RPMI8226 (cell line): ENCODE results near the gene S100B.

ENCODE experiments used
- DNase-seq: peaks from one replicate; pipeline ENCODE4 v3.0.0-alpha.2; 2015

The S100B gene

DNA sequence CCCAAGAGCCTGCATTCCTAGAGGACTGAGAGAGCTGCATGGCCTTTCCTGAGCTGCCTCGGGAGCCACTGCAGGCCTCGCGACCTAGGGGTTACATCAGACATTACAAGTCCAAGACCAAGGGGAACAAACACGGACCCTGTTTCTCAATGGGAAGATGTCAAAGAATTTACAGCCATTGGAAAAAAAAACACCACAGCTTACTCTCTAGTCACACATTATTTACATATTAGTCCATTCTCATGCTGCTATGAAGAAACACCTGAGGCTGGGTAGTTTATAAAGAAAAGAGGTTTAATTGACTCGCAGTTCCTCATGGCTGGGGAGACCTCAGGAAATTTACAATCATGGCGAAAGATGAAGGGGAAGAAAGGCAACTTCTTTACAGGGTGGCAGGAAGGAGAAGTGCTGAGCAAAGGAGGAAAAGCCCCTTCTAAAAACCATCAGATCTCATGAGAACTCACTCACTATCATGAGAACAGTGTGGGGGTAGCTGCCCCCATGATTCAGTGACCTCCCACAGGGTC, 22.2 kb upstream of the S100B start:
- no peak for DNase-seq

DNA sequence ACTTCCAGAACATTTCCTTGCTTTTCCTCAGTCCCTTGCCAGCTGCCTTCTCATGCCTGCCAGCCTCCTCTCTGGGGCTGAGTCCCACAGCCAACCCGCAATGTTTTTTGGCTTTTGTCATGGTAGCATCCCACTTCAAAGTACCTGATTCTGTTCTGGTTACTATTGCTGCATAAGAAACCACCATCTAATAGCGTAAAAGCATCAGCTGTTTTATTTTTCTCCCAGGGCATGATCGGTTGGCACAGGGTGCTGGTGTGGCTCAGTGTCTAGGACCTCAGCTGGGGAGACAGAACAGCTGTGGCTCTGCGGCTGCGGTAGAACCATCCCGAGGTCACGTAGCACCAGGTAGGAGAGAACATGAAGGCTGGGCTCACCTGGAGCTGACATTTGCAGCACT, 21.7 kb upstream of the S100B start:
- DNase-seq = no peak

DNA sequence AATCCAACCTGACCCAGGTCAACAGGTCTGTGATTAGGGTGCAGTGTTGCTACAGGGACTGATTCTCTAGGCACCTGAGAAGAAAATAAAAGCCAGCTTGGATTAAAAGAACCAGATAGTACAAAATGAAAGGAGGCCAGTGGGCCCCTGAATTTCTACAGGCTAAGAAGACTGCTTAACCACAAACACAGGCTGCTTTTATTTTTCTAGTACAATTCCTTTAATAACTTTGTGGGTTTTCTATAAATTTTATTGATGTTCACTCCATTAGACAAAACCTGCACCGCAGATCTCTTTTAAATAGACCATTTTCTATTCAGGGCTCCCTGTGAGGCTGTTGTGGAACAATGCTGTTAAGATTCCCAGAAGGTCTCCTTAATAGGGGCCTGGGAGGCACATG, 20.9 kb upstream of the S100B start:
- DNase-seq = no peak

DNA sequence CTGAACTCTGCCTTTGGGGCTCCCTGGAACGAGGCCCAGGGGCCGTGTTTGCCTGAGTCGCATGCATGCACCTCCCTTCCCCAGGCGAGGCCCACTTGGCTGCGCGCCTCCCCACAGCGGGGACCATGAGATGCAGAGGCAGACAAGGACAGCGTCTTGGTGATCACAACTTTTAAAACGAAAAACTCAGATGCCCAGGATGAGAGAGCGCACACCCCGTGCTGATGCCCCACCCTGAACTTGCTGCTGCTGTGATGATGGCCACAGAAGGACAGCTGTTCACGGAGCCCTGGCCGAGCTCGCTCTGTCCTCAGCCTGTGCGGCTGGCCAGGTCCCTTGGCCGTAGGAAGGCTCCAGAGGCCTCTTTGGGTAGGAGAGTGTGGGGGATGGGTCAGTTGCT, 19.2 kb upstream of the S100B start:
- DNase-seq = no peak

DNA sequence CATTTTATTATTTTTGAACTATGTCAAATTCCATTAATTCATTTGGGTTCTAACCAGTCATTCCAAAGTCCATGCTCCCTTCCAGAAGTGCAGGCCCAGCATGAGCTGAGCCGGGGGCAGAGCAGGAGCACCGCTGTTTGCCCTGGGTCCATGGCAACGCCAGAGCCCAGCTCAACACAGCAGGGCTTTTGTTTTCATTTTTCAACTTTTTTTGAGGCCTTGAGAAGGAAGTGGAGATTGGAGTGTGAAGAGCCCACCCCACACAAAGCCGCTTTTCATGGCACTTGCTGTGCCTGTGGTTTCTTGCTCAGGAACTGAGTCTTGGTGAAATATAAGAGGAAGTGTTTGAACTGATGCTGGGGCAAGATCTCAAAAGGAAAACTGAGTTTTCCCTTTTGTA, 17.3 kb upstream of the S100B start:
- DNase-seq = no peak

DNA sequence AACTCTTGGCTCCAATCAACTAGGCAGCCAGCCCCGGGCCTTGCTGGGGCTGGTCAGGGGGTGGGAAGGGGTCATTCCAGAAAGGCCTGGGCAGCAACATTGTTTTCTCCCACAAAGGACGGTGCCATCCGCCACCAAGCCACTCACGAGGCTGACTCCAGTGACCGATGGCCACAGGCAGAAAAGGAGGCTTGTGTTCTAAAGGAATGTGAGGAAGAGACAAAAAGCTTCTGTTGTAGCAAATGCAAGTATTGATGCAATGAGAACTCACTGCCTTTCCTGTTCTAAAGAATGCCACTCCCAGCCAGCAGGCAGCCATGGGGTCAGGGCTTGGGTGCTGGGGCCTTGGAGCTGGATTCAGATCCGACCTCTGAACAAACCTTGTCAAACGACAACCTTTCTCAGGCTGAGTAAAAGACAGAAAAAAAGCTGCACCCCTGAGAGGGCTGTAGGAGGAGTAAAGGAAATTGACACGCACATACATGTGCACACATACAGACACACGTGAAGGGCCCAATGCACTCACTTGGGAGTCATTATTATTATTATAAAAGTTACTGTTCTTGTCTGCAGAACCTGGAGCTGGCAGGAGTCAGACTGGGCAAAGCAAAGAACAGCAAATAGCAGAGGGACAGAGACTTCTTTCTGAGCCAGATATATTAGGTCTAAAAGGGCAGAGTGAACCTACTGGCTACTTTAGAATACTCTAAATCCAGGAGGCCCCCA, 16.7 kb upstream of the S100B start:
- no peak for DNase-seq

DNA sequence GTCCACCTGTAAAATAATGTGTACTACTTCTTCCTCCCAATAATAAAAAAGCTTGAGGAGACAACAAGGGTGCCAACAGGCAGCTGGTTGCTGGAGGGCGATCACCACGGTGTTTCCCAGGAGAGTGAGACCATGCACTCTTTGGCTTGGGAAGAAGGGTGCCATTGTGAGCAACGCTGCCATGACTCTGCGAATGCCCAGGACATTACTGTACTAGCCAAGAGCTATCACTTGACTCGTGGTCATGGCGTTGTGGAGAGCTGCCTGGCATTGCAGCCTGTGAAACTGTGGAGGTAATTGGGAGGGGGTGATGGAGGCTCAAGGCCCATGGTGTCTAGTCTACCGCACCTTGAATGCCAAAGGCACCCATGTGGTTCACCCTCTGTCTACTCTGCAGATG, 16.0 kb upstream of the S100B start:
- DNase-seq = no peak

DNA sequence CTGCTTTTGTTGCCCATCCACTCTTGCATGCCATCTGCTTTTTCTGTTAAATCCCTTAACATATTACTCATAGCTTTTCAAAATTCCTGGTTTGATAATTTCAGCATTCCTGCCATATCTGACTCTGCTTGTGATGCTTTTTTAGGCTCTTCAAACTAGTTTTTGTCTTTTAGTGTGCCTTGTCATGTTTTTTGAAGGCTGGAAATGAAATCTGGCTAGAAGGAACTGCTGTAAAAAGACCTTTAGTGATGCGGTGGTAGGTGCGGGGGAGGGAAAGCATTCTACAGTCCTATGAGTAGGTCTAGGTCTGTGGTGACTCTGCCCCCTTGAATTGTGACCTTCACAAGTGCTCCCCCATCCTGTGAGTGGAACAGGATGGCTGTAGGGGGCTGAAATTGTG, 15.0 kb upstream of the S100B start:
- no peak for DNase-seq

DNA sequence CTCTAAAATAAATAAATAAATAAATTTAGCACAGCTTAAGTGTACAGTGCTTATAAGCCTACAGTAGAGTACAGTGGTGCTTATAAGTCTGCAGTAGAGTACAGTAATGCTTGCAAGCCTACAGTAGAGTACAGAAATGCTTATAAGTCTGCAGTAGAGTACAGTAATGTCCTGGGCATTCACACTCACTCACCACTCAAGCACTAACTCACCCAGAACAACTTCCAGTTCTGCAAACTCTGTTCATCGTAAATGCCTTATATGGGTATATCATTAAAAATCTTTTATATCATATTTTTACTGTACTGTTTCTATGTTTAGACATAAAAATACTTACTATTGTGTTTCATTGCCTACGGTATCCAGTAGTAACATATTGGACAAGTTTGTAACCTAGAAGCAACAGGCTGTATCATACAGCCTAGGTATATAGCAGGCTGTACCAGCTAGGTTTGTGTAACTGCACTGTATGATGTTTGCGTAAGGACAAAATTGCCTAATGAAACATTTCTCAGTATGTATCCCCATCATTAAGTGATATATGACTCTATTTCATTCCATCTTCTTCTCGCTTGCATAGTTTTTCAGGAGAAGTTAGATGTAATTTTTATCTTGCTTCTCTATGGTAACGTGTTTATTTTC, 14.0 kb upstream of the S100B start:
- no peak for DNase-seq

DNA sequence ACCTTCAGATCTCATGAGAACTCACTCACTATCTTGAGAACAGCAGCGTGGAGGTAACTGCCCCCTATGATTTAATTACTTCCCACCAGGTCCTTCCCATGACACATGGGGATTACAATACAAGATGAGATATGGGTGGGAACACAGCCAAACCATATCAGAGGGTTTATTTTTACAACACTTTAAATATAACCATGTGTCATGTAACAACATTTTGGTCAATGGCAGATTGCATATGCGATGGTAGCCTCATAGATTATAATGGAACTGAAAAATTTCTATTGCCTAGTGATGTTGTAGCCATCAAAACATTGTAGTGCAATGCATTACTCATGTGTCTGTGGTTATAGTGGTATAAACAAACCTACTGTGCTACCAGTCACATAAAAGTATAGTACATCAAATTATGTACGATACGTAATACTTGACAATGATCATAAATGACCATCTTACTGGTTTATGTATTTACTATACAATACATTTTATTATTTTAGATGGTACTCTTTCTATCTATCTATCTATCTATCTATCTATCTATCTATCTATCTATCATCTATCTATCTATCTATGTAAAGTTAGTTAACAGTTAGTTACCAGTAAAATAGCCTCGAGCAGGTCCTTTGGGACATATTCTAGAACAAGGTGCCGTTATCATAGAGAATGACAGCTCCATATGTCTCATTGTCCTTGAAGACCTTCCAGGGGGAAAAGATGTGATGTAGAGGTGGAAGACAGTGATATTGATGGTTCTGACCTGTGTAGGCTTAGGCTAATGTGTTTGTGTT, 12.6 kb upstream of the S100B start:
- no peak for DNase-seq

DNA sequence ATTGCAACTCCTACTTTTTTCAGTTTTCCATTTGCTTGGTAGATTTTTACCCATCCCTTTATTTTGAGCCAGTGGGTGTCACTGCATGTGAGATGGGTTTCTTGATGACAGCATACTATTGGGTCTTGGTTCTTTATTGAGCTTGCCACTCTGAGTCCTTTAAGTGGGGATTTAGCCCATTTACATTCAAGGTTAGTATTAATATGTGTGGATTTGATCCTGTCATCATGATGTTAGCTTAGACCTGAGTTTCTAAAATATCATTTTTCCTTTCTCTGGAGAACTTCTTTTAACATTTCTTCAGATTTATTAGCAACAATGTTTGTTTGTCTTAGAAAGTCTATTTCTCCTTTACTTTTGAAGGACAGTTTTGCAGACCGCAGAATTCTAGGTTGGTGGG, 11.8 kb upstream of the S100B start:
- DNase-seq = no peak

DNA sequence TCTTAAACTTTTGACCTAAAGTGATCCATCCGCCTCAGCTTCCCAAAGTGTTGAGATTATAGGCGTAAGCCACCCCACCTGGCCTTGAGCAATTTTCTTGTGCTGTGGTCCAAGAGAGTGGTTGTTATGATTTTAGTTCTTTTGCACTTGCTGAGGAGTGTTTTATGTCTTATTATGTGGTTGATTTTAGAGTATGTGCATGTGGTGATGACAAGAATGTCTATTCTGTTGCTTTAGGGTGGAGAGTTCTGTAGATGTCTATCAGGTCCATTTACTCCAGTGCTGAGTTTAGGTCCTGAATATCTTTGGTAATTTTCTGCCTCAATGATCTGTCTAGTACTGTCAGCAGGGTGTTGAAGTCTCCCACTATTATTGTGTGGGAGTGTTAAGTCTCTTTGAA, 11.2 kb upstream of the S100B start:
- no peak for DNase-seq

DNA sequence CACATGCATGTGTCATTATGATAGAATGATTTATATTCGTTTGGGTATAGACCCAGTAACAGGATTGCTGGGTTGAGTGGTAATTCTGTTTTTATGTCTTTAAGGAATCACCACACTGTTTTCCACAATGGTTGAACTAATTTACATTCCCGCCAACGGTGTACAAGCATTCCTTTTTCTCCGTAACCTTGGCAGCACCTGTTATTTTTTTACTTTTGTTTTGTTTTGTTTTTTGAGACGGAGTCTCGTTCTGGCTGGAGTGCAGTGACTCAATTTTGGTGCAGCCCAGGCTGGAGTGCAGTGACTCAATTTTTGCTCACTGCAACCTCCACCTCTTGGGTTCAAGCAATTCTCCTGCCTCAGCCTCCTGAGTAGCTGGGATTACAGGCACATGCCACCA, 8.5 kb upstream of the S100B start:
- no peak for DNase-seq

DNA sequence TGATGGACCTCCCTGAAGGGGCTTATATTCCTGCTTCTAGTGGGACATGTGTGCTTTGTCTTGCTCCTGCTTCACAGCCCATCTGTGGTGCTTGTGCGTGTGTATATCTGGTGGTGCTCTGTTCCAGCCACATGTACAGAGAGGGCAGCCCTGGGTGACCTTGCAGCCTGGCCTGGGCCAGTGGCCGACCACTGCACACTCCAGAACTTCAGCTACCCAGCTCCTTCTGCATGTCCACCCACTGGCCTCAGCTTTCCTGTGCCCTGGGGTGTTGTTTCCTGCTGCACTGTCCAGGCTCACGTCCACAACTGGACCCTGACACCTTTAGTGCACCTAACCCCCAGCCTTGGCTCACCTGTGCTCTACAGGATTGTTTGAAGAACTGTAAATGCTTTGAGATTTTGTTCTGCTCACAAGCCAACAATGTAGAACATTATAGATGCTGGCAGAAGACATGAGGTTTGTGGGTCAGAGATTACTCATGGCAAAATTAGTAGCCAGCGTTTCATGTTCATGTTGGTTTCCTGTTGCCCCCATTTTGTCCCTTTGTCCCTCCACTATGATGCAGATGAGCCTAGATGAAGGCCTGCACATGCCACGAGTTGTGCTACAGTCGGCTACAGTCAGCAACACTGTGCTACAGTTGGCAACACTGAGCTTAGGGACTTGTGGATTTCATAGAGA, 5.3 kb upstream of the S100B start:
- DNase-seq = no peak

DNA sequence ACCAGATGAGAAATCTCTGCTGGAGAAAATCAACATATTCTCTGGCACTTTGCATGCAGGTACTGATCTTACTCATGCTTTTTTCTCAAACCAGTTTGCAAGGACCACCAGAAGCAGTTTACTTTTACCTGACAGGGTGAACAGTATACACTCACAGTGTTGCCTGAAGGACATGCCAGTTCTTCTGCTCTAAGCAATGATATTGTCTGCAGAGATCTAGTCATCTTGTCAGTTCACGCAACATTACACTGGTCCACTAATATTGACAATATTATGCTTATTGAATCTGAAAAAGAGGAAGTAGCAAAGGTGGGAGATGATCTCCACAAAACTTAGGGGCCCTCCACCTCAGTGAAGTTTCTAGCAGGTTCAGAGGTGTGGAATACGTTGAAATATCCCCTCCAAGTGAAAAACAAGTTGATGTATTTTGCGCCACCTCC, 3.8 kb upstream of the S100B start:
- no peak for DNase-seq

DNA sequence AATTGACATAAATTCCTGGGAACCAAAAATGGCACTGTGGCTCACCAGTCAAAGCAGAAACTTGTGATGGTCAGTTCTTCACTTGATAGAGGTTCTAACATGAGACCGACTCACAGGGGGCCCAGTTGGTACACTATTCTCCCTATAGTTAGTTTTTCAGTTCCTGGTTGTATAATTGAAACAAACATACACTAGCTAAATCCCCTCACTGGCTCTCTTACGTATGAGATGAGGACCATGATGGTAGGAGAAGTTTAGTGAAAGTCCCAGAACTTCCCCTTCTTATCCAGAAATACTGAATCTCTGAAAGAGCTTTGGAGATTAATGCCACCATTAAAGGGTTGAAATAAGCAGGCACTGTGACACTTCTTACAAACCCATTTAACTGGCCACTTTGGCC, 2.8 kb upstream of the S100B start:
- no peak for DNase-seq

DNA sequence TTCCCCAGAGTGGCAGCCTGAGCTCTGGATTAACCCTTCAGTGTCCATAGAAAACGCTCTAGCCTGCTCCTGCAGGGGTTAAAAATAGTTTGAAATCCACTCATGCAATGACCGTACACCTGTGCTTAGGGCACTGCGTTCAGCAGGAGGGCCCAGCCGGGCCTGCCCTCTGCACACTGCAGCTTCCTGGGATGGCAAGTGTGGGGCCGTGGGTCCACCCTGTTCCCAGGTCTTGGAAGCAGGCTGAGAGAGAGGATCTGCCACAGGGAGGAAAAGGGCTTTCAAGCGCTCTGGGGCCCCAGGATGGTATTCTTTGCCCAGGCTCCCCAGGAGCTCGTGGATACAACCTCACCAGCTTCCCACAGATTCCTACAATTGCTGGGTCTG, 1.5 kb upstream of the S100B start:
- no peak for DNase-seq

DNA sequence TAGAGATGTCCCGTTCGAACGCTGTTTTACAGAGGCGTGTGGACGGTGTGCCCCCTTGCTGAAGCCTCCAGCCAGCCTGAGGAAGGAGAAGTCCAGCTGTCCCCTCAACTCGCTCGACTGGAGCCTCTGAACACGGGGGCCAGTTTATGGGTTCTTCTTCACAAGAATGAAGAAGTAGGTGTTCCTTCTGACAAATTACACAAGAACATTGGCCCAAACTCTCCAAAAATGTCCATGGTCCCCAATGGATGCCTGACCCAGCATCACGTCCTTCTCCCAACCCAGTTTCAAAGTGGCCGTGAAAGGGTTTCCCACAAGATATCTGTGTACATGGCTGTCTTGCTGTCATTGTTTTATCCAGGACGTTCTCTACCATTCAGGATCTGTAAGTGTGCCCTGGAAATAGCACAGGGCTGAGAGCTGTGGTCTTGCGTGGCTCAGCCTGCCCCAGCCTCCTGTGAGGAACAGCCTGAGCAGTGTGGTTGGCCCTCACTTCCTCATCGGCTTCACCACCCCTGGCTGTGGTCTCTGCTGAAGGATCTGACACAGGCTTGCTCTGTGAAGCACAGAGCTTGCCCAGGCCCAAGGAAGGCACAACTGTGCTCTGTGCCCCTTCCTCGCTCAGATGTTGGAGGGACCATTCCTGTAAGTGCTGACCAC, 1.0 kb upstream of the S100B start:
- DNase-seq = peak; percentile 20

DNA sequence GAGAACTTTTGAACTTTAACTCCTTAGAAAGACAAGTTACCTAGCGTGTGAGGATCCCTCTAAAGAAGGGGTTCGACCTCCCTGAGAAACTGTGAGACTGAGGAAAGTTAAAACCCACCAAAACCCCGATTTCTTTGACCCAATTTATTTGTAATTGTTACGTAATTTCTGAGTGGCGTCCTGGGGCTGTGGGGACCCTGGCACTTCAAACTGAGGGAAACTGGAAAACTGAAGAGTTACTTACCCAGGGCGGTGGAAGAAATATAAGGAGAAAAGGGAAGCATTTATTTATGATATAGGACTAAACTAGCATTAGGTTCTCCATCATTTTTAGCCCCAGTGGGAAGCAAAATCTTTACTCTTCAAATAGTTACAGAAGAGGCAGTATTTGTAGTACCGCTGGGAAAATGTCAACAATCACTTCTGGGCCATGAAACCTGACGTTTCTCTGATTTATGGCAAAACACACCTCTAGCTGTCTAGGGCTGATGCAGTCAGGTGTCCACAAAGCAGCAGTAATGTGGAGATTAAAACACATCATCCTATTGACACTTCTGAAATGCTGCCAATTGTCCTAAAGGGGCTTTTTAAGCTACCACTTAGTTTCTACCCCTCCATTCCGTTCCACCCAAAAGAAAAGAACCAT, 430 bp downstream of the S100B start:
- no peak for DNase-seq

DNA sequence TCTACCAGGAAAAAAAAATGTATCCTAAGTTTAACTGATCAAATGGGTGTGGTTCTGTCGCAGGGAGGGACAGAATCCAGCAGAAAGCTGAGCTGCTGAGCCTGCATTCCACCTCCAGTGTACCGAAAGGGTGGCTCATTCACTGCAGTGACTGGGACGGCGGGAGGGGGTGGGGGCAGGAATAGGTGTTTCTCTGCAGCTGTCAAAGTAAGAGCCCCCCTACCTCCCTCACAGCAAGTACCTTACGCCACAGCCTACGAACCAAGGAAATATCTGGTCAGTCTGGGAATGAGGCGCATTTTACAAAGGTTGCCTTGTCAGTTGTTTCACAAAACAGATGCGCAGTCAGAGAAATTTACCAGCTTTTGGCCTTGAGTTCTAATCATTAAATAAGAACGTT, 1.7 kb downstream of the S100B start:
- DNase-seq = no peak

DNA sequence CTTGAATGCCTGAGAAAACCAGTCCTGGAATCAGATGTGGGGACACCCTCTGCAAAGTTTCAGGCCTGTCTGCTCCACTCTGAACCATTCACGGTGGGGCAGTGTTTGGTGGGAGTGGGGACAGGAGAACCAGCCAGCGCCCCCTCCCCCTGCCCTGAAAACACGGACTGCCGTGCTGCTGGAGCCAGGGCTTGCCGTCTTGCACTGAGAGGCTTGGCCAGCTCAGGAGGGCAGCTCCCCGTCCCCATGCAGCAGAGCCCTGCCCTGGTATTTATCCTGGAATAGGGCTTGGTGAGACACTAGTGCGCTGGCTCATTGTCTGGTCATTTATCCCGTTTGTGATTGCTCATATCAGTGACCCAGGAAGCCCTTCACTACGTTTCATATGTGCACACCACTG, 3.9 kb downstream of the S100B start:
- no peak for DNase-seq

DNA sequence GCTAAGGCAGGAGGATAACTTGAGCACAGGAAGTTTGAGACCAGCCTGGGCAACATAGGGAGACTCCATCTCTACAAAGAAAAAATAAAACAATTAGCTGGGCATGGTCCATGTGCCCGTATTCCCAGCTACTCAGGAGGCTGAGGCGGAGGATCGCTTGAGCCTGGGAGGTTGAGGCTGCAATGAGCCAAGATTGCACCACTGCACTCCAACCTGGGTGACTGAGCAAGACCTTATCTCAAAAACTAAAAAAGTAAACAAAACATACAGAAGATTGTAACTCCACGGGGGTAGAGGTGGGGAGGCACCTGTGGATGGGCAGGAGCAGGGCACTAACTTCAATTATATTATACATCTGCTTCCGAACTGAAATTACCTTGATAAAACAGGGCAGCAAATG, 4.6 kb downstream of the S100B start:
- DNase-seq = no peak
